GM12878 (cell line): ENCODE measurements around the gene TMEM35B.

Experiments used
- CEBPZ ChIP-seq: fragments of 150-350 bp; IDR thresholded peaks from 2 replicates; pipeline ENCODE4 v1.6.1; 2016; ENCODE audit warnings: low read depth, low read length
- CTCF ChIP-seq, 3 experiments: IDR thresholded peaks in 2 of 3; conservative IDR thresholded peaks in 1 of 3; 2 replicates each; pipeline ENCODE4 v1.5.1; 2011; ENCODE audit warnings: low read depth in 3 of 3, low read length in 3 of 3, mild to moderate bottlenecking in 3 of 3, control low read depth in 2 of 3, moderate library complexity in 2 of 3, inconsistent platforms in 1 of 3, mixed read lengths in 1 of 3; ENCODE audit not compliant: control insufficient read depth in 2 of 3, insufficient read depth in 1 of 3; ENCODE audit errors: extremely low read depth in 1 of 3
- E2F4 ChIP-seq: IDR thresholded peaks from 2 replicates; pipeline ENCODE4 v1.6.1; 2012; ENCODE audit warnings: low read depth, low read length, improper control_type of control experiment
- EZH2 ChIP-seq: IDR thresholded peaks from 2 replicates; pipeline ENCODE4 v1.6.1; 2012; ENCODE audit warnings: low read depth, mild to moderate bottlenecking, control low read depth, inconsistent platforms, low read length, borderline replicate concordance; ENCODE audit not compliant: control insufficient read depth
- JUND ChIP-seq: IDR thresholded peaks from 2 replicates; pipeline ENCODE4 v1.6.1; 2012; ENCODE audit warnings: low read depth, mild to moderate bottlenecking, low read length, improper control_type of control experiment, moderate library complexity
- MAX ChIP-seq: IDR thresholded peaks from 2 replicates; pipeline ENCODE4 v1.6.1; 2012; ENCODE audit warnings: low read depth, low read length, improper control_type of control experiment
- NFIC ChIP-seq: IDR thresholded peaks from 2 replicates; pipeline ENCODE4 v1.6.1; 2012; ENCODE audit warnings: low read depth, mild to moderate bottlenecking, inconsistent platforms, low read length, moderate library complexity
- POLR2A ChIP-seq: IDR thresholded peaks from 2 replicates; pipeline ENCODE4 v1.6.1; 2011; ENCODE audit warnings: low read depth, mild to moderate bottlenecking, low read length
- RFX5 ChIP-seq: IDR thresholded peaks from 2 replicates; pipeline ENCODE4 v1.6.1; 2011; ENCODE audit warnings: low read depth, low read length, improper control_type of control experiment

GRCh38 chr1:34983700-34984355, 1.3 kb downstream of the TMEM35B start:
- no peak for TF ChIP-seq E2F4
- no peak for TF ChIP-seq RFX5
- no peak for TF ChIP-seq CTCF (IDR thresholded peaks at IDR 0.05 in 2 of 3, conservative IDR thresholded peaks at IDR 0.05 in 1 of 3; ENCODE audit: control insufficient read depth in 2 of 3, extremely low read depth in 1 of 3, insufficient read depth in 1 of 3, low read depth in 3 of 3, low read length in 3 of 3)
- TF ChIP-seq JUND, result no peak
- TF ChIP-seq NFIC, result no peak
- no peak for TF ChIP-seq POLR2A
- TF ChIP-seq CEBPZ, result no peak
- TF ChIP-seq MAX, result no peak
- no peak for TF ChIP-seq EZH2
